Muscle layer of duodenum (tissue), 2 donors: ENCODE measurements around the gene ZNF117.
"Not testable (repeated sequence)": the region's sequence is repeated elsewhere in the genome, so short reads cannot be mapped to it uniquely, and the experiment has no call there.

Experiments used
- H3K27ac ChIP-seq: one replicate; pipeline ENCODE4 v1.7.0; 2013; ENCODE audit warnings: mild to moderate bottlenecking, low read length
- H3K27me3 ChIP-seq: one replicate; pipeline ENCODE4 v1.7.0; 2013; ENCODE audit warnings: low read depth, mild to moderate bottlenecking, control low read depth, low read length
- H3K36me3 ChIP-seq, 2 donors: one replicate each; pipeline ENCODE4 v1.7.0; 2013; ENCODE audit warnings: low read length in 2 of 2, control low read depth in 1 of 2, mild to moderate bottlenecking in 1 of 2; ENCODE audit not compliant: insufficient read depth in 2 of 2, control insufficient read depth in 1 of 2
- H3K4me1 ChIP-seq, 2 donors: one replicate each; pipeline ENCODE4 v1.7.0; 2013; ENCODE audit warnings: low read length in 2 of 2, mild to moderate bottlenecking in 2 of 2, control low read depth in 1 of 2, moderate library complexity in 1 of 2; ENCODE audit not compliant: insufficient read depth in 2 of 2, control insufficient read depth in 1 of 2
- H3K4me3 ChIP-seq, 2 donors: one replicate each; pipeline ENCODE4 v1.7.0; 2013; ENCODE audit warnings: low read length in 2 of 2, low read depth in 1 of 2, mild to moderate bottlenecking in 1 of 2
- H3K9me3 ChIP-seq, 2 donors: one replicate each; pipeline ENCODE4 v1.7.0; 2013; ENCODE audit warnings: low read length in 2 of 2, control low read depth in 1 of 2, mild to moderate bottlenecking in 1 of 2; ENCODE audit not compliant: control insufficient read depth in 1 of 2
- donor health status: healthy.

ZNF117 gene

DNA sequence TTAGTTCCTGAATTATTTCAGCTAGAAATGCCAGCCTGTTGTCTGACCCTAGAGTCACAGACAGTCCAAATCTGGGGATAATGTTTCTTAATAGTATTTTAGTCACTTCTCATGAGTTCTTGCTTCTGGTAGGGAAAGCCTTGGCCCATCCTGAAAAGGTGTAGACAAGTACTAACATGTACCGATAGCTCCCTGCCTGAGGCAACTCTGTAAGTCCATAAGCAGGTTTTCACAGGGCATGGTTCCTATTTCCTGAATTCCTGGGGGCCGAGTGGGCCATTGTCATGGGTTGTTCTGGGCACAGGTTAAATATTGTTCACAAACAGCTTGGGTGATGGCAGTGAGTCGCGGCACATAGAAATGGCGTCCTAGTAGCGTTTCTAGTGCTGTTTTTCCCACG is 3.1 kb upstream of the ZNF117 start:
- H3K9me3 ChIP-seq: peaks cover 6 to 27% of the 10 kb centered on the region in 2 donors
- no peaks in the 10 kb centered on the region for H3K4me1 ChIP-seq
- H3K27me3 ChIP-seq: no peaks in the 10 kb centered on the region
- no peak overlapping the region for H3K27ac ChIP-seq
- H3K4me3 ChIP-seq: no peak overlapping the region
- peaks cover 0 to 48% of the 10 kb centered on the region in 2 donors for H3K36me3 ChIP-seq

GRCh38 chr7:64992971-64993370 is 2.1 kb upstream of the ZNF117 start:
- Histone ChIP-seq H3K4me3 (no peak overlapping the region), H3K9me3 (peaks cover 6 to 32% of the 10 kb centered on the region in 2 donors), H3K27ac (no peak overlapping the region), H3K36me3 (peaks cover 0 to 40% of the 10 kb centered on the region in 2 donors), H3K4me1 (no peaks in the 10 kb centered on the region), H3K27me3 (no peaks in the 10 kb centered on the region)

DNA sequence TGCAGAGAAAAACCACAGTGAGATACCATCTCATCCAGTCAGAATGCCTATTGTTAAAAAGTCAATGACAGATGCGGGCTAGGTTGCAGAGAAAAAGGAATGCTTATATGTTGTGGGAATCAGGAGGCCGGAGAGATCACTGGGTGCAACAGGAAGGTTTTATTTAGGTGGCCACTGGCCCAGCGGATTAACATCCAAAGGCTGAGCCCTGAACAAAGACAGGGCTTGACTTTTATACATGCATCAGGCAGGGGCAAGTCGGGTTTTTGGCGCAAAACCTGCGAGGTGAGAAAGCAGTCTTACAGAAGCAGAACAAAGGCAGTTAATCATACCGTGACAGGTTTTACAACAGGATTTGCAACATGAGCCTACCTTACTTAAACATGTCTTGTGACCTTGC is 620 bp downstream of the ZNF117 start:
- H3K27me3 ChIP-seq: no peaks in the 10 kb centered on the region
- no peak overlapping the region for H3K4me3 ChIP-seq
- no peak overlapping the region for H3K27ac ChIP-seq
- H3K4me1 ChIP-seq: no peaks in the 10 kb centered on the region
- H3K36me3 ChIP-seq: peaks cover 0 to 37% of the 10 kb centered on the region in 2 donors
- peaks cover 6 to 33% of the 10 kb centered on the region in 2 donors for H3K9me3 ChIP-seq

GRCh38 chr7:64978497-64979203 is 12.2 kb downstream of the ZNF117 start:
- Histone ChIP-seq H3K4me1 (no peaks in the 10 kb centered on the region), H3K4me3 (peak overlapping the region in 1 of 2 donors; percentile 32), H3K27me3 (no peaks in the 10 kb centered on the region), H3K9me3 (peaks cover 42 to 52% of the 10 kb centered on the region in 2 donors), H3K27ac (no peak overlapping the region), H3K36me3 (peaks cover 15 to 49% of the 10 kb centered on the region in 2 donors)

DNA sequence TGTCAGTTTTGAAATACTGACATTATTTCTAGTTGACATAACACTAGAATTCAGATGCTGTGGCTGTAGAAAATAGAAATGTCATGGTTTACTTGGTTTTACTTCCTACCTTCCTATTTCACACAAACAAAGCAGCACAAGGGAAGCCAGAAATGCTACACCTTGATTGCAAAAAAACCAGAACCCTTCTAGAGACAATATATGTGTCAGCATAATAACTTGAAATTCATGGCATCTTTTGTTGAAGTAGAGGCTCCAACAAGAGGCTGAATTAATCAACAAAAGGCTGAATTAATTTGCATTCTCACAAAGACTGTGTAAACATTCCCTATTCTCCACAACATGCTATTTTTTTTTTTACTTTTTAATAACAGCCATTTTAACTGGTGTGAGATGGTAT is 25.2 kb downstream of the ZNF117 start:
- no peak overlapping the region for H3K27ac ChIP-seq
- no peaks in the 10 kb centered on the region for H3K4me1 ChIP-seq
- peaks cover 0 to 3% of the 10 kb centered on the region in 2 donors for H3K9me3 ChIP-seq
- H3K27me3 ChIP-seq: no peaks in the 10 kb centered on the region
- H3K36me3 ChIP-seq: no peaks in the 10 kb centered on the region
- no peak overlapping the region for H3K4me3 ChIP-seq

GRCh38 chr7:64959072-64959747 is 31.6 kb downstream of the ZNF117 start:
- Histone ChIP-seq H3K4me1 (peaks cover 0 to 3% of the 10 kb centered on the region in 2 donors), H3K4me3 (no peak overlapping the region), H3K36me3 (no peaks in the 10 kb centered on the region), H3K27ac (no peak overlapping the region), H3K27me3 (no peaks in the 10 kb centered on the region), H3K9me3 (no peaks in the 10 kb centered on the region)

- H3K36me3 ChIP-seq: no peaks in the 10 kb centered on the region
- H3K4me1 ChIP-seq: peaks cover 0 to 12% of the 10 kb centered on the region in 2 donors
- H3K27me3 ChIP-seq: peaks cover 17% of the 10 kb centered on the region
- H3K4me3 ChIP-seq: no peak overlapping the region
- no peak overlapping the region for H3K27ac ChIP-seq
- H3K9me3 ChIP-seq: no peaks in the 10 kb centered on the region
These were observed 39.5 kb downstream of the ZNF117 start for GRCh38 chr7:64951250-64951848.

GRCh38 chr7:64950673-64951072 is 40.2 kb downstream of the ZNF117 start:
- not testable (repeated sequence) for H3K36me3 ChIP-seq, H3K27ac ChIP-seq, H3K4me3 ChIP-seq, H3K9me3 ChIP-seq
- Histone ChIP-seq H3K27me3 (peaks cover 23% of the 10 kb centered on the region), H3K4me1 (peaks cover 0 to 12% of the 10 kb centered on the region in 2 donors)

GRCh38 chr7:64948774-64949173 is 42.1 kb downstream of the ZNF117 start:
- not testable (repeated sequence) for H3K4me3 ChIP-seq, H3K27ac ChIP-seq, H3K9me3 ChIP-seq, H3K36me3 ChIP-seq
- peaks cover 0 to 12% of the 10 kb centered on the region in 2 donors for H3K4me1 ChIP-seq
- peaks cover 23% of the 10 kb centered on the region for H3K27me3 ChIP-seq

DNA sequence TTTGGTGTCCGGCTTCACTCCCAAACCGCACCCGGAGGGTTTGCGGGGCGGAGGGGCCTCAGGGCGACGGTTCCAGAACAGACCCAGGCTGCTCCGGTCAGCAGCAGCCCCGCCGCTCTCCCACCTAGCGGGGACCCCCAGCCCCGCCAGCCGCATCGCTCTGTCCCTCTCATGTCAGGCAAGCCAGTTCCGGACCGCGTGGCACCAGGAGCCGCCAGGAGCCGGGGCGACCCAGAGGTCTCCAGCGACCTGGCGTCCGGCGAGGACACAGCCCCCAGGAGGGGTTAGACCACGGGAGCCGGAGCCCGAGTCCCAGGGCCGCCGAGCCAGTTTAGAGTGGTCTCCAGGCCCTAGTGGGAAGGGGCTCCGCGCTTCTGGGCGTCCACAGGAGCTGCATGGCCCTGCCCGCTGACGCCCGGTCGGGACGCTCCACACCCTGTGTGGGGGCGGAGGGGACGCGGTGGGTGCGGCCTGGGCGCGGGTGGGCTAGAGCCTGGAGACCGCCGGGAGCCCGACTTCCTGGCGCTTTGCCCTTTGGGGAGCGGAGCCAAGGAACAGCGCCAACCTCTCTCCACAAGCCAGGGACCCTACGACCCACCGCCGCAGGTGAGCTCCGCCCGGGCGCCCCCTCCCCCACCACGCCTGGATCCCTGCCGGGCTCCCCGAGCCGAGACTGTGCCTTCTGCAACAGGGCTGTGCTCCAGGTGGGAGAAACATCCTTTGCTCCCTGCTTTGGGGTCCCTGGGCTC is 43.4 kb downstream of the ZNF117 start:
- H3K27ac ChIP-seq: no peak overlapping the region
- H3K36me3 ChIP-seq: no peaks in the 10 kb centered on the region
- peak overlapping the region in 1 of 2 donors; percentile 61 for H3K4me3 ChIP-seq
- no peaks in the 10 kb centered on the region for H3K9me3 ChIP-seq
- peaks cover 0 to 12% of the 10 kb centered on the region in 2 donors for H3K4me1 ChIP-seq
- peaks cover 23% of the 10 kb centered on the region for H3K27me3 ChIP-seq

DNA sequence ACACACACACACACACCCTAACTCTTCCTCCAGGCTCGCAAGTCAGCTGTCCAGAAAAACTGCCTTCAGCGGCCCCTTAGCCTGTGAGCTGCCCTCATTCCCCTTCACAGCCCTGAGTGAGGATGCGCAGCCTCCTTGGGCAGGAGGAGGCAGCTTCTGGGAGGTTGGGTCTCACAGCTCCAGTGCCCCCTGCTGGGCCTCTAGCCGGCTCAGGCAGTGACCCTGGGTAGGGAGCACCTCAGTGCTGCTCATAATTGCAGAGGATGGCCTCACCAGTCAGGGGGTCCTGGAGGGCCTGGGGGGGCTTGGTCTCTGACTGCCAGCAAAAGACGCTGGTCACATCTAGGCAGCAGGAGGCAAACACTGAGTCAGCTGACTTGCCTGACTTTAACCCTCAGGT is 44.1 kb downstream of the ZNF117 start:
- Histone ChIP-seq H3K36me3 (no peaks in the 10 kb centered on the region), H3K4me1 (peaks cover 0 to 12% of the 10 kb centered on the region in 2 donors), H3K27me3 (peaks cover 23% of the 10 kb centered on the region), H3K9me3 (no peaks in the 10 kb centered on the region), H3K4me3 (peak overlapping the region in 1 of 2 donors; percentile 61), H3K27ac (no peak overlapping the region)
